Liver (tissue), 9 donors: ENCODE data around the gene RASL10A. TPM values are rescaled to one million over a fixed set of nuclear protein-coding genes. Genes with fewer than 3 reads are reported as not detected.

Experiments
- DNase-seq: peaks from one replicate; pipeline ENCODE4 v3.0.0-alpha.2; 2017; ENCODE audit warnings: low spot score
- H3K27ac ChIP-seq, 2 donors: one replicate each; pipeline ENCODE4 v1.7.0; 2013; ENCODE audit warnings: inconsistent platforms in 2 of 2, low read length in 2 of 2, control low read depth in 1 of 2, low read depth in 1 of 2, mild to moderate bottlenecking in 1 of 2
- H3K27me3 ChIP-seq, 4 donors: one replicate each; pipeline versions ENCODE4 v1.6.1 to v1.7.0; 2013; ENCODE audit warnings: low read length in 3 of 4, inconsistent platforms in 1 of 4, mild to moderate bottlenecking in 1 of 4, moderate library complexity in 1 of 4; ENCODE audit not compliant: control insufficient read depth in 4 of 4, insufficient read depth in 4 of 4
- H3K36me3 ChIP-seq, 4 donors: one replicate each; pipeline versions ENCODE4 v1.6.1 to v1.7.0; 2013; ENCODE audit warnings: low read length in 3 of 4, mild to moderate bottlenecking in 3 of 4, low read depth in 1 of 4, moderate library complexity in 1 of 4; ENCODE audit not compliant: control insufficient read depth in 4 of 4, insufficient read depth in 3 of 4
- H3K4me1 ChIP-seq, 4 donors: one replicate each; pipeline versions ENCODE4 v1.6.1 to v1.7.0; 2013; ENCODE audit warnings: low read length in 3 of 4, mild to moderate bottlenecking in 3 of 4, moderate library complexity in 1 of 4; ENCODE audit not compliant: control insufficient read depth in 4 of 4, insufficient read depth in 4 of 4
- H3K4me3 ChIP-seq, 3 donors: one replicate each; pipeline versions ENCODE4 v1.6.1 to v1.7.0; 2013; ENCODE audit warnings: low read length in 3 of 3, control low read depth in 1 of 3, low read depth in 1 of 3, mild to moderate bottlenecking in 1 of 3
- H3K9ac ChIP-seq, 2 donors: one replicate each; pipeline ENCODE4 v1.7.0; 2013; ENCODE audit warnings: low read length in 2 of 2, mild to moderate bottlenecking in 2 of 2, moderate library complexity in 2 of 2, control low read depth in 1 of 2, low read depth in 1 of 2
- H3K9me3 ChIP-seq, 4 donors: one replicate each; pipeline versions ENCODE4 v1.6.1 to v1.7.0; 2013; ENCODE audit warnings: low read length in 3 of 4; ENCODE audit not compliant: control insufficient read depth in 4 of 4
- ATF3 ChIP-seq: IDR thresholded peaks from 2 replicates; pipeline ENCODE4 v1.6.1; 2016; ENCODE audit warnings: antibody characterized with exemption
- CTCF ChIP-seq: fragments of 150-350 bp; IDR thresholded peaks from 2 replicates; pipeline ENCODE4 v1.5.1; 2017; ENCODE audit warnings: improper control_type of control experiment, low read depth, low read length; ENCODE audit not compliant: missing input control
- EGR1 ChIP-seq, 2 donors: IDR thresholded peaks; 2 replicates each; pipeline ENCODE4 v1.6.1; 2016 to 2018; ENCODE audit warnings: antibody characterized with exemption in 2 of 2, low read depth in 2 of 2
- FOXA1 ChIP-seq: IDR thresholded peaks from 2 replicates; pipeline ENCODE4 v1.6.1; 2016; ENCODE audit warnings: antibody characterized with exemption
- FOXA2 ChIP-seq: IDR thresholded peaks from 2 replicates; pipeline ENCODE4 v1.6.1; 2016; ENCODE audit warnings: antibody characterized with exemption
- GABPA ChIP-seq, 2 donors: IDR thresholded peaks in 1 of 2; conservative IDR thresholded peaks in 1 of 2; 2 replicates each; pipeline ENCODE4 v1.6.1; 2016; ENCODE audit warnings: antibody characterized with exemption in 2 of 2, mild to moderate bottlenecking in 1 of 2, moderate library complexity in 1 of 2
- HNF4A ChIP-seq, 2 donors: conservative IDR thresholded peaks; 2 replicates each; pipeline ENCODE4 v1.6.1; 2016; ENCODE audit warnings: antibody characterized with exemption in 2 of 2, mild to moderate bottlenecking in 2 of 2
- HNF4G ChIP-seq: IDR thresholded peaks from 2 replicates; pipeline ENCODE4 v1.6.1; 2016; ENCODE audit warnings: antibody characterized with exemption
- JUND ChIP-seq, 2 donors: IDR thresholded peaks; 2 replicates each; pipeline ENCODE4 v1.6.1; 2016; ENCODE audit warnings: antibody characterized with exemption in 2 of 2
- MAX ChIP-seq: IDR thresholded peaks from 2 replicates; pipeline ENCODE4 v1.6.1; 2016; ENCODE audit warnings: antibody characterized with exemption
- NR2F2 ChIP-seq: IDR thresholded peaks from 2 replicates; pipeline ENCODE4 v1.6.1; 2016; ENCODE audit warnings: antibody characterized with exemption
- RAD21 ChIP-seq, 2 donors: IDR thresholded peaks; 2 replicates each; pipeline ENCODE4 v1.6.1; 2016; ENCODE audit warnings: antibody characterized with exemption in 2 of 2, mild to moderate bottlenecking in 2 of 2
- REST ChIP-seq: IDR thresholded peaks from 2 replicates; pipeline ENCODE4 v1.6.1; 2016; ENCODE audit warnings: antibody characterized with exemption, mild to moderate bottlenecking
- RXRA ChIP-seq, 2 donors: IDR thresholded peaks; 2 replicates each; pipeline ENCODE4 v1.6.1; 2017 to 2018; ENCODE audit warnings: antibody characterized with exemption in 2 of 2, mild to moderate bottlenecking in 1 of 2
- SP1 ChIP-seq: IDR thresholded peaks from 2 replicates; pipeline ENCODE4 v1.6.1; 2018; ENCODE audit warnings: antibody characterized with exemption, mild to moderate bottlenecking
- TAF1 ChIP-seq: conservative IDR thresholded peaks from 2 replicates; pipeline ENCODE4 v1.6.1; 2016; ENCODE audit warnings: antibody characterized with exemption, mild to moderate bottlenecking
- YY1 ChIP-seq: IDR thresholded peaks from 2 replicates; pipeline ENCODE4 v1.6.1; 2016; ENCODE audit warnings: antibody characterized with exemption, mild to moderate bottlenecking
- WGBS: extraction: QIAGEN DNeasy Blood & Tissue Kit; methylation state at CpG from one replicate; pipeline ENCODE4 v1.1.7; 2013; 5-methylcytosine and 5-hydroxymethylcytosine counted together
- polyA plus RNA-seq, 2 donors: library from polyadenylated mRNA; stranded (reverse) in 1 of 2; unstranded in 1 of 2; fragments of 200-250 nt in 1 of 2; fragments of >200 nt in 1 of 2; fragmentation: Nextera tagmentation in 1 of 2; extraction: Ambion mirVana in 1 of 2; gene quantifications; one replicate each; pipeline versions ENCODE4 v1.2.1 to v1.2.3, GENCODE V29; 2013 to 2015
- total RNA-seq, 2 donors: library from RNA; depleted of rRNA; stranded (reverse); fragments of >200 nt; gene quantifications; one replicate each; pipeline ENCODE4 v1.2.3, GENCODE V29; 2014
- donor health status: healthy.
- donor health status: healthy.
- donor health status: healthy.
- donor health status: healthy.
- donor health status: healthy.

Gene RASL10A
- total and polyA plus RNA-seq, 4 donors, result 0.10 to 0.79 (median 0.47) TPM

- H3K4me3 ChIP-seq, result no peak overlapping the region
- H3K27me3 ChIP-seq, result no peaks in the 10 kb centered on the region
- H3K9me3 ChIP-seq, result no peaks in the 10 kb centered on the region
- peaks cover 14 to 66% (median 40%) of the 10 kb centered on the region in 4 donors for H3K36me3 ChIP-seq
- TF ChIP-seq JUND (IDR thresholded peaks at IDR 0.05) (no peak), TAF1 (no peak), CTCF (no peak), EGR1 (IDR thresholded peaks at IDR 0.05; ENCODE audit: low read depth in 2 of 2) (no peak), SP1 (no peak), HNF4G (no peak), REST (no peak), RAD21 (IDR thresholded peaks at IDR 0.05) (no peak), RXRA (IDR thresholded peaks at IDR 0.05) (no peak), MAX (no peak), HNF4A (conservative IDR thresholded peaks at IDR 0.05) (no peak), GABPA (IDR thresholded peaks at IDR 0.05 in 1 of 2, conservative IDR thresholded peaks at IDR 0.05 in 1 of 2) (no peak), NR2F2 (no peak), FOXA2 (no peak), FOXA1 (no peak), ATF3 (no peak)
- no peak overlapping the region for H3K9ac ChIP-seq
- H3K4me1 ChIP-seq, result peaks cover 0 to 10% (median 4%) of the 10 kb centered on the region in 4 donors
- DNase-seq, result no peak
- 96% methylated on average over 8 of the region's 8 CpGs for WGBS
- H3K27ac ChIP-seq, result no peak overlapping the region
Measured at GRCh38 chr22:29353860-29354259, 38.4 kb upstream of the RASL10A start.

- H3K27me3 ChIP-seq, result no peaks in the 10 kb centered on the region
- no peak overlapping the region for H3K27ac ChIP-seq
- H3K4me3 ChIP-seq, result no peak overlapping the region
- no peak overlapping the region for H3K9ac ChIP-seq
- H3K4me1 ChIP-seq, result peaks cover 0 to 10% (median 4%) of the 10 kb centered on the region in 4 donors
- H3K36me3 ChIP-seq, result peaks cover 11 to 66% (median 39%) of the 10 kb centered on the region in 4 donors
- TF ChIP-seq FOXA1 (no peak), ATF3 (no peak), FOXA2 (no peak), EGR1 (IDR thresholded peaks at IDR 0.05; ENCODE audit: low read depth in 2 of 2) (no peak), JUND (IDR thresholded peaks at IDR 0.05) (no peak), HNF4G (no peak), TAF1 (no peak), YY1 (no peak), HNF4A (conservative IDR thresholded peaks at IDR 0.05) (no peak), RAD21 (IDR thresholded peaks at IDR 0.05) (no peak), MAX (no peak), SP1 (no peak)
- WGBS, result 97% methylated on average over 11 of the region's 11 CpGs
- DNase-seq, result no peak
- no peaks in the 10 kb centered on the region for H3K9me3 ChIP-seq
Measured at GRCh38 chr22:29353286-29353685, 37.8 kb upstream of the RASL10A start.
